Measurements from ENCODE around the gene MANEA. TPM values are rescaled to one million over a fixed set of nuclear protein-coding genes. Genes with fewer than 3 reads are reported as not detected.

MANEA gene
- total RNA-seq, 1 donor from 2014 or later: 15.5 TPM

DNA sequence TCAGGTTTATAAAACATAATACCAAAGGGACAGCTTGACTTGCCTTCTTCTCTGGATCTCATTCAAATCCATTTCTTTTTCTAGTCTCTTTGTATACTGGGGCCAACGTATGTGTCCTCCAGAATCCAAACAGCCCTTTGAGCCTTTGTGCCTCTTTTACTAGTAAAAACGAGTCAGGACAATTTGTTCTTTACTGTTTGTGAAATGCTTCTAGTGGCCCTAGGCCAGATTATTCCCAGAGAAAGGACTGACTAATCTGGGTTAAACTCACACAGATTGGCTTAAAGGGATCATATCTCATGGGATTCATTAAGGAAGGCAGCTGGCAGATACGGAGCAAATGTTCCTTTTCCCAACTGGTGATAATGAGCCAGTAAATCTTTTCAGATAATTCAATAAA is 32.1 kb upstream of the MANEA start:
- no peaks in the 10 kb centered on the region for H3K36me3 Mint-ChIP-seq
- H3K4me1 Mint-ChIP-seq (ENCODE audit: unreplicated experiment): no peaks in the 10 kb centered on the region
- H3K27ac Mint-ChIP-seq: no peak overlapping the region
- TF ChIP-seq, protein P1, sequence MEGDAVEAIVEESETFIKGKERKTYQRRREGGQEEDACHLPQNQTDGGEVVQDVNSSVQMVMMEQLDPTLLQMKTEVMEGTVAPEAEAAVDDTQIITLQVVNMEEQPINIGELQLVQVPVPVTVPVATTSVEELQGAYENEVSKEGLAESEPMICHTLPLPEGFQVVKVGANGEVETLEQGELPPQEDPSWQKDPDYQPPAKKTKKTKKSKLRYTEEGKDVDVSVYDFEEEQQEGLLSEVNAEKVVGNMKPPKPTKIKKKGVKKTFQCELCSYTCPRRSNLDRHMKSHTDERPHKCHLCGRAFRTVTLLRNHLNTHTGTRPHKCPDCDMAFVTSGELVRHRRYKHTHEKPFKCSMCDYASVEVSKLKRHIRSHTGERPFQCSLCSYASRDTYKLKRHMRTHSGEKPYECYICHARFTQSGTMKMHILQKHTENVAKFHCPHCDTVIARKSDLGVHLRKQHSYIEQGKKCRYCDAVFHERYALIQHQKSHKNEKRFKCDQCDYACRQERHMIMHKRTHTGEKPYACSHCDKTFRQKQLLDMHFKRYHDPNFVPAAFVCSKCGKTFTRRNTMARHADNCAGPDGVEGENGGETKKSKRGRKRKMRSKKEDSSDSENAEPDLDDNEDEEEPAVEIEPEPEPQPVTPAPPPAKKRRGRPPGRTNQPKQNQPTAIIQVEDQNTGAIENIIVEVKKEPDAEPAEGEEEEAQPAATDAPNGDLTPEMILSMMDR (conservative IDR thresholded peaks at IDR 0.05): no peak
- H3K27me3 Mint-ChIP-seq: no peaks in the 10 kb centered on the region
- H3K9me3 Mint-ChIP-seq: no peaks in the 10 kb centered on the region
- no peak for DNase-seq (ENCODE audit: extremely low spot score, unreplicated experiment)
- H3K4me3 Mint-ChIP-seq: no peak overlapping the region

DNA sequence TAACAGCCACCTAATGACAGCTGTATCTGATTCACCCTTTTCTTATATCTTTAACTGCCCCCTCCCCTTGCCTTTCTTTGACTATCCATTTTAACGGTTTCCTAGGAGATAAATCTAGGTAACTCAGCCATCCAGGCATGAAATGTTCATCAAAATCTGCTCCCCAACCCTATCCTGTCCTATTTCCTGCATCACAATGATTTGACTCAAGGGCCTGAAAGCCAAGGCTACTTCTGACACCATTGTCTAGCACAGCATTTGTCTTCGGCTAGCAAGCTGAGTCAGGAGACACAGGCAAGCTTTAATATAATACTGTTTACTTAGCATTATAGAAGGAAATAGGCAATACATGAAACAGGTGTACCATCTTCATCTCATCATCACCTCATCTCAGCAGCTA is 31.6 kb upstream of the MANEA start:
- no peak for DNase-seq (ENCODE audit: extremely low spot score, unreplicated experiment)
- Mint-ChIP-seq H3K27ac (no peak overlapping the region), H3K27me3 (no peaks in the 10 kb centered on the region), H3K4me1 (ENCODE audit: unreplicated experiment) (no peaks in the 10 kb centered on the region), H3K9me3 (no peaks in the 10 kb centered on the region), H3K36me3 (no peaks in the 10 kb centered on the region), H3K4me3 (no peak overlapping the region)
- TF ChIP-seq, protein P1 (conservative IDR thresholded peaks at IDR 0.05): no peak

DNA sequence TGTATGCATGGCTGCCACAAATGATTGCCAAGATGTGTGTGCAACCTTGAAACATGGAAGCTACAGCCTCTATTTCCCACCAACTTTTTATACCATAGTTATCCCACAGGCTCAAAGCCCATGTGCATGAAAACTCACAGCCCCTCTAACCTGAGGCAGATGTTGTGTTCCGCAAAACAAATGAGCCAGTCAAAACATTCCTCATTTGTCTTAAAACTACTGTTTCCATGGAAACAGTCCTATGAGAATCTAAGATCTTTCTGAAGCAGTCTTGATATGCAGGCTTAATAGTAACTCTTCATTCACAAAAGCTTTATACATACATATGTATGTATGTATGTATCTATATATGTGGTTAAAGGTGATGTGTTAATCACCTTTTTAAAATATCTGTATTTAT is 31.2 kb upstream of the MANEA start:
- H3K27me3 Mint-ChIP-seq: no peaks in the 10 kb centered on the region
- TF ChIP-seq, protein P1 (conservative IDR thresholded peaks at IDR 0.05): no peak
- H3K27ac Mint-ChIP-seq: no peak overlapping the region
- H3K36me3 Mint-ChIP-seq: no peaks in the 10 kb centered on the region
- no peaks in the 10 kb centered on the region for H3K9me3 Mint-ChIP-seq
- no peaks in the 10 kb centered on the region for H3K4me1 Mint-ChIP-seq (ENCODE audit: unreplicated experiment)
- DNase-seq (ENCODE audit: extremely low spot score, unreplicated experiment): no peak
- H3K4me3 Mint-ChIP-seq: no peak overlapping the region

DNA sequence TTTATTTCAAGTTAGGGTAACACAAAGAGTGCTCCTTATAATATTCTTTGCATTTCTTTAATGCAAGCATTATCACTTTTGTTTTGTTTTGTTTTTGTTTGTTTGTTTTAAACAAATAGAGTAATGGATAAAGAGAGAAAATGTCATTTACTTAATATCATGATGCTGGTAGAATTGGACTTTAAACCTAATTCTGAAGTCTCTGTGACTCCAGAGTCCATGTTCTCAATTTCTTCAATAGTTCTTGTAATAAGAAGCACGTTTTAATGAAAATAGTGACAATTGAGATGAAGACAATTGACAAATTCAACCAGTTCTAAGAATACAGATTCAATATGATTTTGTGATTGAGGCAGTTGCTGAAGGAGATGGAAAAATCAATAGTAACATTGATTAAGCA is 30.3 kb upstream of the MANEA start:
- H3K4me3 Mint-ChIP-seq: no peak overlapping the region
- no peaks in the 10 kb centered on the region for H3K36me3 Mint-ChIP-seq
- no peak overlapping the region for H3K27ac Mint-ChIP-seq
- H3K27me3 Mint-ChIP-seq: no peaks in the 10 kb centered on the region
- TF ChIP-seq, protein P1 (conservative IDR thresholded peaks at IDR 0.05): no peak
- H3K9me3 Mint-ChIP-seq: no peaks in the 10 kb centered on the region
- H3K4me1 Mint-ChIP-seq (ENCODE audit: unreplicated experiment): no peaks in the 10 kb centered on the region
- DNase-seq (ENCODE audit: extremely low spot score, unreplicated experiment): no peak

DNA sequence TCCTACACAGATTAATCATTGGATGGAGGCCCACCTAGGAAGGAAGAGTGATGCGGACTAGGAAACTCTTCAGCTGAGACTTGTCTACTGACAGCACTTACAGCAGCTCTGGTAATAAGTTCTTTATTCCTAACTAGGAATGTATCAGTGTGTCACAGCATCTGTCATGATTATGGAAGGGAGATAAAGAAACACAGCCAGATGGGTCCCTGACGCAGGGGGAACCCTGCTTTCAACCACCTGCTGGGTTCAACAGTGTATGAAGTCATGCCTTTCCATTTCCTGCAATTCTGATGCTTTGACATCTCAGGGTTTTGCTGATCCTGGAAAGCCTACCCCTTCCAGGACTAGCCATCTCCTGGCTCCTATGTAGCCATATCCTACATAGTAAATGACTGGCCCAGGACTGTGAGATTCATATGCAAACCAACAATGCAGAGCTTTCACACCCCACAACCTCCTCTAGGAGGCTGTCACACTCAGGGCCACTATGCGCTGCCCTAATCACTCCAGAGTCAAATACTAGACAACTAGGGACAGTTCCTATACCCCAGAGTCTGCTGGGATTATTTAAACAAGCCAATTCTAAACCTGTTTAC is 29.0 kb upstream of the MANEA start:
- Mint-ChIP-seq H3K27me3 (no peaks in the 10 kb centered on the region), H3K4me1 (ENCODE audit: unreplicated experiment) (no peaks in the 10 kb centered on the region), H3K9me3 (no peaks in the 10 kb centered on the region), H3K27ac (no peak overlapping the region), H3K36me3 (no peaks in the 10 kb centered on the region), H3K4me3 (no peak overlapping the region)
- no peak for DNase-seq (ENCODE audit: extremely low spot score, unreplicated experiment)
- TF ChIP-seq, protein P1 (conservative IDR thresholded peaks at IDR 0.05): no peak

Measured in type B pancreatic cell (in vitro differentiated cells).